Astrocyte of the cerebellum (primary cell): ENCODE results near the gene TMEM245.
A peak's percentile ranks its signal among the peaks of the same experiment; 100 is the strongest.

Experiments
- DNase-seq: peaks from one replicate; pipeline ENCODE4 v3.0.0-alpha.2; 2011; ENCODE audit warnings: low read depth
- H3K4me3 ChIP-seq: 2 replicates; pipeline ENCODE4 v1.5.1; 2011; ENCODE audit warnings: mild to moderate bottlenecking, low read depth, low read length, moderate library complexity
- CTCF ChIP-seq: IDR thresholded peaks from 2 replicates; pipeline ENCODE4 v1.5.1; 2012; ENCODE audit warnings: low read length, low read depth, moderate library complexity, mild to moderate bottlenecking; ENCODE audit errors: missing control alignments
- in situ Hi-C: cut with HindIII; loops from 2 replicates; pipeline ENCODE4 v1.10.0; 2017; ENCODE audit warnings: low sequenced_read_pairs

The TMEM245 gene

GRCh38 chr9:109005678-109006077 is 114.1 kb downstream of the TMEM245 start:
- no peak for DNase-seq
- in situ Hi-C loops, result no loop called here
- no peak for TF ChIP-seq CTCF
- H3K4me3 ChIP-seq, result no peak overlapping the region

- no peak for DNase-seq
- H3K4me3 ChIP-seq, result no peak overlapping the region
- in situ Hi-C loops, result no loop called here
- TF ChIP-seq CTCF, result no peak
These were observed 116.6 kb downstream of the TMEM245 start for GRCh38 chr9:109003116-109003515.

GRCh38 chr9:109002141-109002540 is 117.6 kb downstream of the TMEM245 start:
- in situ Hi-C loops, result no loop called here
- DNase-seq, result no peak
- TF ChIP-seq CTCF, result no peak
- H3K4me3 ChIP-seq, result no peak overlapping the region

- in situ Hi-C loops, result no loop called here
- DNase-seq, result peak; percentile 60
- no peak for TF ChIP-seq CTCF
- no peak overlapping the region for H3K4me3 ChIP-seq
These were observed 118.5 kb downstream of the TMEM245 start for GRCh38 chr9:109001275-109001676.

GRCh38 chr9:108997112-108997511 is 122.6 kb downstream of the TMEM245 start:
- no peak overlapping the region for H3K4me3 ChIP-seq
- no peak for TF ChIP-seq CTCF
- in situ Hi-C loops, result no loop called here
- DNase-seq, result no peak

GRCh38 chr9:108996643-108997042 is 123.1 kb downstream of the TMEM245 start:
- no peak overlapping the region for H3K4me3 ChIP-seq
- in situ Hi-C loops, result no loop called here
- no peak for TF ChIP-seq CTCF
- DNase-seq, result no peak

- TF ChIP-seq CTCF, result no peak
- H3K4me3 ChIP-seq, result no peak overlapping the region
- in situ Hi-C loops, result no loop called here
- no peak for DNase-seq
These were observed 125.1 kb downstream of the TMEM245 start for GRCh38 chr9:108994695-108995094.
